PFSK-1 (cell line): ENCODE data around the gene PLSCR1.

ENCODE experiments used
- FOXP2 ChIP-seq: optimal IDR thresholded peaks from 2 replicates; pipeline ENCODE3; 2011; ENCODE audit warnings: borderline replicate concordance, control low read depth, inconsistent platforms; ENCODE audit not compliant: insufficient read depth; ENCODE audit errors: extremely low read length, extremely low read depth
- POLR2AphosphoS5 ChIP-seq: IDR thresholded peaks from 2 replicates; pipeline ENCODE4 v1.6.1; 2012; ENCODE audit warnings: low read depth, mild to moderate bottlenecking, control low read depth, low read length, moderate library complexity
- SIN3A ChIP-seq: IDR thresholded peaks from 2 replicates; pipeline ENCODE4 v1.6.1; 2012; ENCODE audit warnings: mild to moderate bottlenecking, low read length, moderate library complexity, borderline replicate concordance; ENCODE audit not compliant: insufficient read depth
- TAF1 ChIP-seq: IDR thresholded peaks from 2 replicates; pipeline ENCODE4 v1.6.1; 2012; ENCODE audit warnings: low read length, control low read depth, borderline replicate concordance; ENCODE audit not compliant: insufficient read depth
- TF ChIP-seq, protein P1 (sequence below), 2 experiments: IDR thresholded peaks; 2 replicates each; pipeline versions ENCODE4 v1.6.1 to v1.8.0; 2011 to 2012; ENCODE audit warnings: low read depth in 2 of 2, low read length in 2 of 2, control low read depth in 1 of 2, inconsistent platforms in 1 of 2, mild to moderate bottlenecking in 1 of 2, moderate library complexity in 1 of 2; ENCODE audit not compliant: insufficient read depth in 1 of 2

Gene PLSCR1

GRCh38 chr3:146465693-146466465, 78.5 kb downstream of the PLSCR1 start:
- TF ChIP-seq POLR2AphosphoS5: no peak
- TF ChIP-seq FOXP2: no peak
- no peak for TF ChIP-seq SIN3A
- TF ChIP-seq, protein P1, sequence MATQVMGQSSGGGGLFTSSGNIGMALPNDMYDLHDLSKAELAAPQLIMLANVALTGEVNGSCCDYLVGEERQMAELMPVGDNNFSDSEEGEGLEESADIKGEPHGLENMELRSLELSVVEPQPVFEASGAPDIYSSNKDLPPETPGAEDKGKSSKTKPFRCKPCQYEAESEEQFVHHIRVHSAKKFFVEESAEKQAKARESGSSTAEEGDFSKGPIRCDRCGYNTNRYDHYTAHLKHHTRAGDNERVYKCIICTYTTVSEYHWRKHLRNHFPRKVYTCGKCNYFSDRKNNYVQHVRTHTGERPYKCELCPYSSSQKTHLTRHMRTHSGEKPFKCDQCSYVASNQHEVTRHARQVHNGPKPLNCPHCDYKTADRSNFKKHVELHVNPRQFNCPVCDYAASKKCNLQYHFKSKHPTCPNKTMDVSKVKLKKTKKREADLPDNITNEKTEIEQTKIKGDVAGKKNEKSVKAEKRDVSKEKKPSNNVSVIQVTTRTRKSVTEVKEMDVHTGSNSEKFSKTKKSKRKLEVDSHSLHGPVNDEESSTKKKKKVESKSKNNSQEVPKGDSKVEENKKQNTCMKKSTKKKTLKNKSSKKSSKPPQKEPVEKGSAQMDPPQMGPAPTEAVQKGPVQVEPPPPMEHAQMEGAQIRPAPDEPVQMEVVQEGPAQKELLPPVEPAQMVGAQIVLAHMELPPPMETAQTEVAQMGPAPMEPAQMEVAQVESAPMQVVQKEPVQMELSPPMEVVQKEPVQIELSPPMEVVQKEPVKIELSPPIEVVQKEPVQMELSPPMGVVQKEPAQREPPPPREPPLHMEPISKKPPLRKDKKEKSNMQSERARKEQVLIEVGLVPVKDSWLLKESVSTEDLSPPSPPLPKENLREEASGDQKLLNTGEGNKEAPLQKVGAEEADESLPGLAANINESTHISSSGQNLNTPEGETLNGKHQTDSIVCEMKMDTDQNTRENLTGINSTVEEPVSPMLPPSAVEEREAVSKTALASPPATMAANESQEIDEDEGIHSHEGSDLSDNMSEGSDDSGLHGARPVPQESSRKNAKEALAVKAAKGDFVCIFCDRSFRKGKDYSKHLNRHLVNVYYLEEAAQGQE (IDR thresholded peaks at IDR 0.05; ENCODE audit: insufficient read depth in 1 of 2, low read depth in 2 of 2, low read length in 2 of 2): no peak
- no peak for TF ChIP-seq TAF1
